ENCODE results near the gene MEGF6.

MEGF6 gene

GRCh38 chr1:3463891-3464648 lies 147.2 kb downstream of the MEGF6 start:
- intact Hi-C loops (cut with DNase I; ENCODE audit: low total_unique reads): no loop called here
- peaks cover 0 to 17% (median 12%) of the 10 kb centered on the region in 4 donors for H3K4me1 ChIP-seq
- peaks cover 0 to 35% of the 10 kb centered on the region in 2 donors for H3K27me3 ChIP-seq
- no peak for DNase-seq
- H3K36me3 ChIP-seq: no peaks in the 10 kb centered on the region
- H3K27ac ChIP-seq: no peak overlapping the region
- H3K4me3 ChIP-seq: no peak overlapping the region
- TF ChIP-seq CTCF (IDR thresholded peaks at IDR 0.05): no peak
- H3K9me3 ChIP-seq: no peaks in the 10 kb centered on the region

- intact Hi-C loops (cut with DNase I; ENCODE audit: low total_unique reads): no loop called here
- TF ChIP-seq CTCF (IDR thresholded peaks at IDR 0.05): no peak
- no peak for DNase-seq
- Histone ChIP-seq H3K27me3 (peaks cover 0 to 29% of the 10 kb centered on the region in 2 donors), H3K4me1 (peaks cover 0 to 17% (median 12%) of the 10 kb centered on the region in 4 donors), H3K36me3 (no peaks in the 10 kb centered on the region), H3K27ac (no peak overlapping the region), H3K4me3 (no peak overlapping the region), H3K9me3 (no peaks in the 10 kb centered on the region)
These were observed 147.9 kb downstream of the MEGF6 start for GRCh38 chr1:3463408-3463863.

GRCh38 chr1:3463013-3463385 lies 148.3 kb downstream of the MEGF6 start:
- no peak overlapping the region for H3K27ac ChIP-seq
- peaks cover 0 to 17% (median 12%) of the 10 kb centered on the region in 4 donors for H3K4me1 ChIP-seq
- no peak for DNase-seq
- no peaks in the 10 kb centered on the region for H3K9me3 ChIP-seq
- no peak overlapping the region for H3K4me3 ChIP-seq
- no peak for TF ChIP-seq CTCF (IDR thresholded peaks at IDR 0.05)
- intact Hi-C loops (cut with DNase I; ENCODE audit: low total_unique reads): no loop called here
- H3K36me3 ChIP-seq: no peaks in the 10 kb centered on the region
- peaks cover 0 to 24% of the 10 kb centered on the region in 2 donors for H3K27me3 ChIP-seq

GRCh38 chr1:3462356-3463012 lies 148.8 kb downstream of the MEGF6 start:
- intact Hi-C loops (cut with DNase I; ENCODE audit: low total_unique reads): no loop called here
- no peak for DNase-seq

GRCh38 chr1:3461934-3462275 lies 149.4 kb downstream of the MEGF6 start:
- no peak for TF ChIP-seq CTCF (IDR thresholded peaks at IDR 0.05)
- H3K27ac ChIP-seq: no peak overlapping the region
- peaks cover 0 to 26% (median 12%) of the 10 kb centered on the region in 4 donors for H3K4me1 ChIP-seq

More at GRCh38 chr1:3462356-3463012, 148.8 kb downstream of the MEGF6 start:
- H3K27me3 ChIP-seq: peaks cover 0 to 19% of the 10 kb centered on the region in 2 donors
- no peaks in the 10 kb centered on the region for H3K36me3 ChIP-seq
- no peak overlapping the region for H3K27ac ChIP-seq
- peaks cover 0 to 23% (median 12%) of the 10 kb centered on the region in 4 donors for H3K4me1 ChIP-seq
- TF ChIP-seq CTCF (IDR thresholded peaks at IDR 0.05): no peak
- H3K4me3 ChIP-seq: no peak overlapping the region
- no peaks in the 10 kb centered on the region for H3K9me3 ChIP-seq

More at GRCh38 chr1:3461934-3462275, 149.4 kb downstream of the MEGF6 start:
- Histone ChIP-seq H3K27me3 (peaks cover 0 to 13% of the 10 kb centered on the region in 2 donors), H3K36me3 (no peaks in the 10 kb centered on the region), H3K4me3 (no peak overlapping the region), H3K9me3 (no peaks in the 10 kb centered on the region)
- DNase-seq: no peak
- intact Hi-C loops (cut with DNase I; ENCODE audit: low total_unique reads): no loop called here
